DMS53 treated with DMSO at 0.1 percent for 48 hours (cell line): ENCODE results near the gene MCC.
"Not testable (repeated sequence)": the region's sequence is repeated elsewhere in the genome, so short reads cannot be mapped to it uniquely, and the experiment has no call there.

Source experiments
- DNase-seq: peaks from one replicate; lab custom pipeline; 2025; ENCODE audit not compliant: unreplicated experiment; lab: John Stamatoyannopoulos, UW

Gene MCC

GRCh38 chr5:113091622-113092021 lies 396.6 kb downstream of the MCC start:
- no peak for DNase-seq

GRCh38 chr5:113090336-113091106 lies 397.7 kb downstream of the MCC start:
- DNase-seq = no peak

DNA sequence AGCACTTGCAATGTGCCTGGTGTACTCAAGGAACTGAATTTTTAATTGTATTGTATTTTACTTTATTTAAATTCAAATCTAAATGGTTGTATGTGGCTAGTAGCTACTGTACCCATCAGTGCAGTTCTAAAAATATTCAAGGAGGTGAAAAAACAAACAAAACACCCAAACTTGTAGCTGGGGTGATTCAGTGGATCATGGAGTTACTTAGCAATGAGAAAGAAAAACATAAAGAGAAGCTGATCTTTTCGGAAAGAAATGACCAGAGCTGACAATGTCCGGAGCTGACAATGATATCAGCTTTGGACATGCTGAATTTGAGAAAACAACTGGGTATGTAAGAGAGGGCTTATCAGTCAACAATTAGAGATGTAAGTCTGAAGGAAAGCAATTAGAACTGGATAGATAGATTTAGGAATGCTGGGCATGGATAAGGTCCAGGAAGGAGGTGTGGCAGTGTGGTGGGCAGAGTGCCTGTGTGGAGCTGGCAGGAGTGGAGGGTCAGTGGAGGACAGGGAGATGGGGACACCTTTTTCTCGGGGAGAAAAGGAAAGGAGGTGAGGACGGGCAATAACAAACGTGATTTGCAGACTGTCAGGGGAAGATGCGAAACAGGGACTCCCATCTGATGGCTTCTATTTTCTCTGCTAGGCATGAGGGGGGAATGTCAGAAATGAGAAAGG lies 398.5 kb downstream of the MCC start:
- no peak for DNase-seq

DNA sequence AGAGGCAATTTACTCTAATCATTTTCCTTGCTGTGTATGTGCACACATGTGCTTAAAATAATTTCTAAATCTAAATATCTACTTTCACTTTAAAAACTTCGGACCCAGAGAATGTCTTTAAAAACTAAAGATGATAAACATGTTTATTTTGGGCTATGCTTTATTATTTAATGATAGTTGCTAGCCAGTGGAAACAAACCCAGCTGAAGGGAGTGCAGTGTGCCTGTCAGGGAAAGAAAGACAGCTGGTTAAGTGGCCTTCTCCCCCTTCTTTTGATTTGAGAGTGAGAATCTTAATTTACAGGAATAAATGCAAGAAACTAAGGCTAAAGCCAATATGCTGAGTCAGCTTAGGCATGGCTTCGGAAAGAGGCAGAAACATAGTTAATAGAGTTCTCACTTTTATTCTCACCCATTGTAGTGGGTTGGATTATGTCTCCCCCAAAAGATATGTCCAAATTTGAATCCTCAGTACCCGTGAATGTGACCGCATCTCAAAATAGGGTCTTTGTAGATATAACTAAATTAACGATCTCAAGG lies 400.2 kb downstream of the MCC start:
- DNase-seq = no peak

DNA sequence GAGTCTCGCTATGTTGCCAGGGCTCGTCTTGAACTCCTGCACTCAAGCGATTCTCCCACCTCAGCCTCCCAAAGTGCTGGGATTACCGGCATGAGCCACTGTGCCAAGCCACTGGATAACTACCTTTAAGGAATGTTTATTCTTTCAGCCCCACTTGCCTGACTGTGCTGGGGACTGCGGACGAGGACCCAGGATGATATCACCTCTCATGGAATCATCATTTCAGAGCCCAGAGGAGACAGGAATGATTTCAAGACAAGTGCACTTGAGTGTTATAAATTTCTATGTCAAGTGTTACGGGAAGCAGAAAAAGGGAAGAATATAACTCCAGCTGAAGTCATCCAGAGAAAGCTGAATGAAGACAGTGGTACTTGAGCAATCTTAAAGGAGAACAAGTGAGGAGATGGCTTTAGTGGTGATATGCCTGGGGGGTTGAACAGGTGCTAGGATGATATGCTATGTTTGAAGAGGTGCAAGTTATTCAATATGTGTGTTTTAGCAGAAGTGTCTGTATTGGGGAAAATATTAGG lies 402.3 kb downstream of the MCC start:
- no peak for DNase-seq

GRCh38 chr5:113085084-113085414 lies 403.2 kb downstream of the MCC start:
- no peak for DNase-seq

DNA sequence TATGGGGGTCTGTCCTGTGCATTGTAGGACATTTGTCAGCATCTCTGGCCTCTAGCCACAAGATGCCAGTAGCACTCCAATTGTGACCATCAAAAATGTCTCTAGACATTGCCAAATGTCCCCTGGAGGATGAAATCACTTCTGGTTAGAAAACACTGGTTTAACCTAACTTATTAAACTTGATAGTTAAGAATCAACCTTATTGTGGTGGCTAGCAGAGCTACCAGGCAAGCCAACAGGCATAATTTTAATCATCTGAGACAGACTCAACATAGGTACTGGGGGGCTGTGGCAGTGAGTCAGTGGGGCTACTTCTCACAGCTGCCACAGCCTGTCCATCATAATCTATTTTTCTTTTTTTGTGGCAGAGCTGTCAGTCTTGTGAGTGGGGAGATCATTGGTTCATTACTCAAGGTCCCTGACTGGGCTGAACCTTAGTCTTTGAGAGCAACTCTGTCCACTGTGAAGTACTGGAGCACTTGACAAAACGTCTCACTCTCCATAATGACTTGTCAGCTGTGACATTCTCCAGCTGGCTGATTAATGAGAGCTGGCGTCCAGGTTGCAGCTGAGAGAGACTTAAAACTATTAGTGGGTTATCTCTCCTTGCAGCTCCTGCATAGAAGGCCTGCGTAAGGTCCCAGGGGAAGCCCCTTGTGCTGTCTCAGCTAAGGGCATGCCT lies 403.7 kb downstream of the MCC start:
- no peak for DNase-seq

DNA sequence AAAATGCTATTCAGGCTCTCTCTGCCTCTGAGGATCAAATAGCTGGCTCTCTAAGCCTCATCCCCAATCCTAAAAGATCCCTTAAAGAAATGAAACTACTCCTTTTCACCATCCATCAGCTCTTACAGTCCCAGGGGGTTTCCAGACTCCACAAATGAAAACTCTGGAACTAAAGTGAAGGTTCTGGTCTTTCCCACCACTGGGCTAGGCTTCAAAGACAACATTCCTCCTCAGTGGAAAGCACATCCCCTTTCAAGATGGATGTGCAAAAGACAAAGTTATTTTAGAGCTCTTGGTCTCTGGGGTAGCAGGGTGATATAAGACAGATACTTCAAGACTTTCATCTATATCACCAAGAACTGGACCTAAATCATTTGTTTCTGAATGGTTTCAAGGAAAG lies 404.8 kb downstream of the MCC start:
- DNase-seq = no peak

DNA sequence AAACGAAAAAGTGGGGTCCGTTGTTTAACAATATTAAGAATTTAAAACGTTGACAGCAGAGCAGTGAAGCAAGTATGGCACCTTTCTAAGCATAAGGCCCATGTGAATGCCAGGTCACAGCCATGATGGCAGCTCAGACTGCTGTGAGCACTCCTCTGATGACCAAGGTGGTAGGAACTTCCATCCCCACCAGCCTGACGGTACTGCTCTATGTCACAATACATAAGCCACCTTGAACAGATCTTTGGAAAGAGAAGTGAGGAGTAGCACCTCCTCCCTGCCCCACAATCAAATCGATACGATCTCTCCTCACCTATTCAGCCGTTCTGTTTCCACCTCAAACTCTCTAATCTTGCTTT lies 405.7 kb downstream of the MCC start:
- no peak for DNase-seq

DNA sequence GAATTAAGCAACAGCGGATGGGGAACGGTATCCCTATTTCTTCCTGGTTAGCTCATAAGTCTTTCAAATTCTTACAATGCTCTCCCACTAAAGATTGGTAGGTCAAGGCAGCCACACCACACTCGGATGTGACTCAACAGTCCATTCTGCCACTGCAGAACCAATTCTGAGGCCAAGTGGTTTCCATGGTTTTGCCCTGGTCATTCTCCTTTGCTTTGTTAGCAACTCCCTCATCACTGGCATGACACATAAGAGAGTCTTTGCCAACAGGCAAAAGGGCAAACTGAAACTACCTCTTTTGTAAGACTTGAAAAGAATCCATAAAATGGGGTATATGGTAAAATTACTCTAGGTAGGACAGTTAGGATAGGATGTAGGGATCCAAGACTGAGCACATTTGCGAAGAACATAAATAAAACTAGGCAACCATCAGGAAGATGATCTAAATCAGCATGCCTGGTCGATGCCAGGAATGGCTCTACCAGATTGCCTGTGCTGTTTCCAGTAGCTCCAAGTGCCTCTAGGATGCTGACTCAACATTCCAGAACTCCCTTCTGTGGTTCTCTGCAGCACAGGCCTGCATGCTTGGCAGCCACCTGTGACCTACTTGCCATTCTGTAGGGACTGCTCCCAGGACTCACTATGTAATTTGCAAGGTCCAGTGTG lies 406.2 kb downstream of the MCC start:
- DNase-seq = no peak

GRCh38 chr5:113081091-113081839 lies 407.0 kb downstream of the MCC start:
- DNase-seq = no peak

GRCh38 chr5:113076649-113077048 lies 411.6 kb downstream of the MCC start:
- DNase-seq = not testable (repeated sequence)

- DNase-seq = no peak
Observed at GRCh38 chr5:113075019-113075418, 413.2 kb downstream of the MCC start.

- not testable (repeated sequence) for DNase-seq
Observed at GRCh38 chr5:113073629-113074034, 414.6 kb downstream of the MCC start.

DNA sequence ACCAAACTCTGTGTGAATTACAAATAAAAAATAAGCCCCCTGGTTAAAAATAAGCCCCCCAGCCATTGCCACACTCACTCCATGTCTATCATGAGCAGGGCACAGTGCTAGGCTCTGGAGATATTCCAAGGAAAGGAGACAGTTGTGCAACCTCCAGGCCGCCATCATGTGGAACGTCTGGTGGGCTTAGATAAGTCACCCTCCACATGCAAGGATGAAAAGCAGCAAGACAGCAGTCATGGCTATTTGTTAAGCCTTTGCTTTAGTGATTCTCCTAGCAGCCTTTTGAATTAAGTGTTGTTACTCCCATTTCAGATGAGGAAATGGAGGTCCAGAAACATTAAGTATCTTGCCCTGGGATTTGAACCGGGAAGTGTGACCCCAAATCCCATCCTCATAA lies 416.9 kb downstream of the MCC start:
- no peak for DNase-seq

DNA sequence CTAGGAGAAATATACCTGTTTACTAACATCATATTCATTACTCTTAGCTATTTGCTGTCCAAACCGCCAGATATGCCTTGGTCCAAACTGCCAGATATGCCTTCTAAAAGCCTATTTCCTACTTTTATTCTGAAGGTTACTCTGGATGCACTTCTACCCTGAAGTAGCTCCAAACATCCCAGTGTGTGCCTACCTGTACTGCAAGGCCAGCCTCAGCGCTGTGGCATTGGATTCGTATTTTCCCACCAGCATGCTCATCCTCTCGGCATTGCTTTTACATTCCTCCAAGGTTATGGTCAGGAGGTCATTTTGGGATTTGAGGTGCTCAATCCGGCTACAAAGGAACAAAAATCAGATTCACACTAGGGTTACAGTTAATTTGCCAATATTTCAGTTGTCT lies 417.4 kb downstream of the MCC start:
- DNase-seq = no peak

DNA sequence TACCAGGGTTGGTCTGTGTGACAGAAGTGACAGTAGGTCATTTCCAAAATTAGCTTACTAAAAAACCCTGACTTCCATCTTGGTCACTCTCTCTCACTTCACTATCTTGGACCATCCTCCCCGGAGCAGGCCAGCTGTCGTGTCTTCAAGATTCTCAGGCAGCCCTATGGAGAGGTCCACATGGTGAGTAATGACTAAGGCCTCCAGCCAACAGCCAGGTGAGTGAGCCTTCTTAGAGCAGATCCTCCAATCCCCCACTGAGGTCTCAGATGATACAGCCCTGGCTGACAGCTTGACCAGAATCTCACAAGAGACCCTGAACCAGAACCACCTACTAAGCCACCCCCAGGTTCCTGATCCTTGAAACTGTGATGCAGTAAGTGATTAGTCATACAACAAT lies 419.7 kb downstream of the MCC start:
- DNase-seq = no peak

- no peak for DNase-seq
Observed at GRCh38 chr5:113067635-113068344, 420.5 kb downstream of the MCC start.

GRCh38 chr5:113065626-113066025 lies 422.6 kb downstream of the MCC start:
- no peak for DNase-seq

- DNase-seq = no peak
Observed at GRCh38 chr5:113064806-113065205, 423.4 kb downstream of the MCC start.
